ENCODE results near the gene NEDD4L. TPM values are rescaled to one million over a fixed set of nuclear protein-coding genes. Genes with fewer than 3 reads are reported as not detected.

Gene NEDD4L
- total RNA-seq, 4 donors from 2014 or later = 44.0 to 104 (median 59.6) TPM

GRCh38 chr18:58334061-58334460 is 290.0 kb downstream of the NEDD4L start:
- TF ChIP-seq EP300 (IDR thresholded peaks at IDR 0.05) (no peak), POLR2A (IDR thresholded peaks at IDR 0.05) (no peak)
- TF ChIP-seq, protein P1, sequence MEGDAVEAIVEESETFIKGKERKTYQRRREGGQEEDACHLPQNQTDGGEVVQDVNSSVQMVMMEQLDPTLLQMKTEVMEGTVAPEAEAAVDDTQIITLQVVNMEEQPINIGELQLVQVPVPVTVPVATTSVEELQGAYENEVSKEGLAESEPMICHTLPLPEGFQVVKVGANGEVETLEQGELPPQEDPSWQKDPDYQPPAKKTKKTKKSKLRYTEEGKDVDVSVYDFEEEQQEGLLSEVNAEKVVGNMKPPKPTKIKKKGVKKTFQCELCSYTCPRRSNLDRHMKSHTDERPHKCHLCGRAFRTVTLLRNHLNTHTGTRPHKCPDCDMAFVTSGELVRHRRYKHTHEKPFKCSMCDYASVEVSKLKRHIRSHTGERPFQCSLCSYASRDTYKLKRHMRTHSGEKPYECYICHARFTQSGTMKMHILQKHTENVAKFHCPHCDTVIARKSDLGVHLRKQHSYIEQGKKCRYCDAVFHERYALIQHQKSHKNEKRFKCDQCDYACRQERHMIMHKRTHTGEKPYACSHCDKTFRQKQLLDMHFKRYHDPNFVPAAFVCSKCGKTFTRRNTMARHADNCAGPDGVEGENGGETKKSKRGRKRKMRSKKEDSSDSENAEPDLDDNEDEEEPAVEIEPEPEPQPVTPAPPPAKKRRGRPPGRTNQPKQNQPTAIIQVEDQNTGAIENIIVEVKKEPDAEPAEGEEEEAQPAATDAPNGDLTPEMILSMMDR (IDR thresholded peaks at IDR 0.05) = no peak
- Histone ChIP-seq H3K4me1 (peaks cover 19% of the 10 kb centered on the region), H3K27ac (no peak overlapping the region), H3K9me3 (no peaks in the 10 kb centered on the region), H3K4me3 (no peak overlapping the region), H3K27me3 (no peaks in the 10 kb centered on the region), H3K36me3 (no peaks in the 10 kb centered on the region)
- DNase-seq (ENCODE audit: low spot score in 2 of 2) = no peak
- 91% methylated on average over 2 of the region's 2 CpGs for WGBS

DNA sequence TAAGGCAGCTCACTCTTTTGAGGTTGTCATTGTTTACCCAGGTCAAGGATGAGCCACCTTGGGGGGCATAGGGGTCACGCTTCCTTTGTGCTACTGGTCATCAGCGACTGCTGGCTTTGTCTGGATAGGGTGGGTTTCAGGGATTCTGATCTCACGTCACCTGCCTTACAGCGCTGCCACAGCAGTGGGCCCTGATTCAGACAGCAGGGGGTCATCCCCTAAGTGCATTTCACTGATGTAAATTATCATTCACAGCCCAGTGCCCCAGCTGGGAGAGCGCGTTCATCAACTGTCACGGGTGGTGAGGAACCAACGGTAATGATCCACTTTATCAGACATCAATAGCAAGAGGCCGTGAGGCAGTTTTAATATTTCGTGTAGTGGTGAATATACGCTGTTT is 291.2 kb downstream of the NEDD4L start:
- no peak overlapping the region for H3K27ac ChIP-seq
- TF ChIP-seq EP300 (IDR thresholded peaks at IDR 0.05) = no peak
- no peak for TF ChIP-seq POLR2A (IDR thresholded peaks at IDR 0.05)
- TF ChIP-seq POLR2AphosphoS5 (IDR thresholded peaks at IDR 0.05) = no peak
- no peaks in the 10 kb centered on the region for H3K36me3 ChIP-seq
- no peak for DNase-seq (ENCODE audit: low spot score in 2 of 2)
- no peaks in the 10 kb centered on the region for H3K9me3 ChIP-seq
- H3K4me1 ChIP-seq = peaks cover 21% of the 10 kb centered on the region
- H3K27me3 ChIP-seq = no peaks in the 10 kb centered on the region
- WGBS = 97% methylated on average over 11 of the region's 11 CpGs
- H3K4me3 ChIP-seq = no peak overlapping the region

- Histone ChIP-seq H3K4me1 (peaks cover 21% of the 10 kb centered on the region), H3K4me3 (no peak overlapping the region), H3K27me3 (no peaks in the 10 kb centered on the region), H3K9me3 (no peaks in the 10 kb centered on the region), H3K27ac (no peak overlapping the region), H3K36me3 (no peaks in the 10 kb centered on the region)
- no peak for DNase-seq (ENCODE audit: low spot score in 2 of 2)
- TF ChIP-seq POLR2A (IDR thresholded peaks at IDR 0.05) = no peak
- no peak for TF ChIP-seq EP300 (IDR thresholded peaks at IDR 0.05)
- TF ChIP-seq, protein P1 (IDR thresholded peaks at IDR 0.05) = no peak
- no peak for TF ChIP-seq POLR2AphosphoS5 (IDR thresholded peaks at IDR 0.05)
- 85% methylated on average over 1 of the region's 1 CpG for WGBS
Observed at GRCh38 chr18:58335821-58336220, 291.8 kb downstream of the NEDD4L start.

GRCh38 chr18:58336605-58337004 is 292.6 kb downstream of the NEDD4L start:
- TF ChIP-seq POLR2A (IDR thresholded peaks at IDR 0.05) = no peak
- TF ChIP-seq, protein P1 (IDR thresholded peaks at IDR 0.05) = no peak
- TF ChIP-seq POLR2AphosphoS5 (IDR thresholded peaks at IDR 0.05) = no peak
- no peak for TF ChIP-seq EP300 (IDR thresholded peaks at IDR 0.05)
- WGBS = 87% methylated on average over 3 of the region's 3 CpGs
- H3K36me3 ChIP-seq = no peaks in the 10 kb centered on the region

GRCh38 chr18:58337285-58337684 is 293.3 kb downstream of the NEDD4L start:
- DNase-seq (ENCODE audit: low spot score in 2 of 2) = no peak
- peaks cover 21% of the 10 kb centered on the region for H3K4me1 ChIP-seq
- no peak overlapping the region for H3K4me3 ChIP-seq
- no peaks in the 10 kb centered on the region for H3K36me3 ChIP-seq
- no peak overlapping the region for H3K27ac ChIP-seq
- H3K27me3 ChIP-seq = no peaks in the 10 kb centered on the region
- no peak for TF ChIP-seq EP300 (IDR thresholded peaks at IDR 0.05)
- TF ChIP-seq POLR2A (IDR thresholded peaks at IDR 0.05) = no peak
- TF ChIP-seq, protein P1 (IDR thresholded peaks at IDR 0.05) = no peak
- TF ChIP-seq POLR2AphosphoS5 (IDR thresholded peaks at IDR 0.05) = no peak
- 52% methylated on average over 4 of the region's 4 CpGs for WGBS
- no peaks in the 10 kb centered on the region for H3K9me3 ChIP-seq

More at GRCh38 chr18:58336605-58337004, 292.6 kb downstream of the NEDD4L start:
- Histone ChIP-seq H3K27ac (no peak overlapping the region), H3K4me3 (no peak overlapping the region), H3K9me3 (no peaks in the 10 kb centered on the region), H3K27me3 (no peaks in the 10 kb centered on the region), H3K4me1 (peaks cover 21% of the 10 kb centered on the region)
- no peak for DNase-seq (ENCODE audit: low spot score in 2 of 2)

DNA sequence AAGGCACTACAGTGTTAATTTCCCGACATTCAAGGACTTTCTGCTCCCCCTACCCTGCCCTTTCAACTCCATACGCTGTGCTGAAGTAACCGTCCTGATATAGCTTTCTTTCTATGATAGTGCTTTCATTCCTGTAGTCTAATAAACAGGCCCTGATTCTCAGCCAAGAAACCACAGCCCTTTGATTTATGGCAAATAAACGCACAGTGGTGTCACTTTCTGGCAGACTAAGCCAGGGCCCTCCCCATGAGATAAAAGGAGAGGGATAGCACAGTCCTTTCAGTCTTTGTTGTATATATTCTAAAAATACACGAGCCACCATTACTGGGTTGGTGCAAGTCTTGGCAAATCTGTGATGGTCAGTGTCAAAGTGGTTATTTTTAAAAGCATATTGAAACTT is 293.7 kb downstream of the NEDD4L start:
- no peak overlapping the region for H3K4me3 ChIP-seq
- H3K27me3 ChIP-seq = no peaks in the 10 kb centered on the region
- TF ChIP-seq POLR2AphosphoS5 (IDR thresholded peaks at IDR 0.05) = no peak
- TF ChIP-seq, protein P1 (IDR thresholded peaks at IDR 0.05) = no peak
- TF ChIP-seq EP300 (IDR thresholded peaks at IDR 0.05) = no peak
- no peak for TF ChIP-seq POLR2A (IDR thresholded peaks at IDR 0.05)
- WGBS = 29% methylated on average over 5 of the region's 5 CpGs
- no peaks in the 10 kb centered on the region for H3K9me3 ChIP-seq
- H3K4me1 ChIP-seq = peaks cover 21% of the 10 kb centered on the region
- no peaks in the 10 kb centered on the region for H3K36me3 ChIP-seq
- peak overlapping the region; percentile 46 for H3K27ac ChIP-seq
- no peak for DNase-seq (ENCODE audit: low spot score in 2 of 2)
